Tibial nerve (tissue), 3 donors: ENCODE data around the gene DCAF11.

Source experiments
- CTCF ChIP-seq, 5 experiments: fragments of 200-600 bp in 3 of 5; fragments of 450-650 bp in 2 of 5; sonication (generic) in 3 of 5; IDR thresholded peaks; one replicate each; pipeline ENCODE4 v1.5.1; 2016 to 2019; ENCODE audit warnings: antibody characterized with exemption in 5 of 5, mild to moderate bottlenecking in 3 of 5, moderate library complexity in 2 of 5
- POLR2A ChIP-seq, 2 donors: fragments of 450-650 bp; IDR thresholded peaks; one replicate each; pipeline ENCODE4 v1.6.1; 2017; ENCODE audit warnings: antibody characterized with exemption in 2 of 2, mild to moderate bottlenecking in 2 of 2, moderate library complexity in 2 of 2

- TF ChIP-seq CTCF (IDR thresholded peaks at IDR 0.05) = no peak
- TF ChIP-seq POLR2A (IDR thresholded peaks at IDR 0.05) = peak in 1 of 2 donors; percentile 4
These were observed 998 bp downstream of the DCAF11 start for GRCh38 chr14:24115422-24116127.
